HEK293T (cell line): ENCODE results near the gene NDUFAF7.
"Not testable (repeated sequence)": the region's sequence is repeated elsewhere in the genome, so short reads cannot be mapped to it uniquely, and the experiment has no call there.

Experiments
- CTCF ChIA-PET: fragments of 350-600 bp; formaldehyde crosslinking; extraction: SDS; loops from one replicate; lab custom pipeline; 2021; ENCODE audit warnings: antibody characterized with exemption, inconsistent platforms; lab: Yijun Ruan, JAX
- POLR2A ChIA-PET: fragments of 350-600 bp; formaldehyde crosslinking; extraction: SDS; loops from one replicate; lab custom pipeline; 2020; ENCODE audit warnings: antibody characterized with exemption, inconsistent platforms; lab: Yijun Ruan, JAX
- DNase-seq: peaks from one replicate; pipeline ENCODE4 v3.0.0; 2012; ENCODE audit warnings: mixed read lengths; ENCODE audit errors: extremely low spot score
- ARNT ChIP-seq: fragments of 450-650 bp; IDR thresholded peaks from 2 replicates; pipeline ENCODE4 v1.6.1; 2017; ENCODE audit warnings: mild to moderate bottlenecking
- BHLHE40 ChIP-seq: fragments of 450-650 bp; IDR thresholded peaks from 2 replicates; pipeline ENCODE4 v1.6.1; 2016; ENCODE audit warnings: mild to moderate bottlenecking, moderate library complexity, borderline replicate concordance
- CTBP1 ChIP-seq: fragments of 450-650 bp; IDR thresholded peaks from 2 replicates; pipeline ENCODE4 v1.6.1; 2016; ENCODE audit warnings: borderline replicate concordance
- ELF4 ChIP-seq: fragments of 450-650 bp; IDR thresholded peaks from 2 replicates; pipeline ENCODE4 v1.6.1; 2017; ENCODE audit warnings: antibody characterized with exemption
- FOXA1 ChIP-seq: fragments of 450-650 bp; IDR thresholded peaks from 2 replicates; pipeline ENCODE4 v1.6.1; 2016; ENCODE audit warnings: mild to moderate bottlenecking
- FOXK2 ChIP-seq: fragments of 450-650 bp; IDR thresholded peaks from 2 replicates; pipeline ENCODE4 v1.6.1; 2016; ENCODE audit warnings: mild to moderate bottlenecking
- FOXM1 ChIP-seq: fragments of 450-650 bp; IDR thresholded peaks from 2 replicates; pipeline ENCODE4 v1.6.1; 2017; ENCODE audit warnings: mild to moderate bottlenecking, borderline replicate concordance
- HDGF ChIP-seq: fragments of 450-650 bp; IDR thresholded peaks from 2 replicates; pipeline ENCODE4 v1.6.1; 2017; ENCODE audit warnings: antibody characterized with exemption, borderline replicate concordance
- L3MBTL2 ChIP-seq: fragments of 450-650 bp; conservative IDR thresholded peaks from 2 replicates; pipeline ENCODE4 v1.6.1; 2016; ENCODE audit warnings: mild to moderate bottlenecking
- LEF1 ChIP-seq: fragments of 450-650 bp; IDR thresholded peaks from 2 replicates; pipeline ENCODE4 v1.6.1; 2017; ENCODE audit warnings: mild to moderate bottlenecking, borderline replicate concordance
- NFRKB ChIP-seq: fragments of 450-650 bp; IDR thresholded peaks from 2 replicates; pipeline ENCODE4 v1.6.1; 2016; ENCODE audit warnings: mild to moderate bottlenecking, moderate library complexity
- PKNOX1 ChIP-seq: fragments of 450-650 bp; IDR thresholded peaks from 2 replicates; pipeline ENCODE4 v1.6.1; 2016
- SP1 ChIP-seq: fragments of 450-650 bp; IDR thresholded peaks from 2 replicates; pipeline ENCODE4 v1.6.1; 2017
- SUZ12 ChIP-seq: fragments of 450-650 bp; IDR thresholded peaks from 2 replicates; pipeline ENCODE4 v1.6.1; 2016; ENCODE audit warnings: mild to moderate bottlenecking
- TARDBP ChIP-seq: fragments of 450-650 bp; IDR thresholded peaks from 2 replicates; pipeline ENCODE4 v1.6.1; 2016
- ZNF384 ChIP-seq: fragments of 450-650 bp; IDR thresholded peaks from 2 replicates; pipeline ENCODE4 v1.6.1; 2016

NDUFAF7 gene

GRCh38 chr2:37201208-37201607 is 30.2 kb upstream of the NDUFAF7 start:
- TF ChIP-seq BHLHE40, result no peak
- TF ChIP-seq L3MBTL2, result no peak
- TF ChIP-seq FOXM1, result no peak
- TF ChIP-seq FOXK2, result no peak
- no peak for TF ChIP-seq CTBP1
- DNase-seq, result no peak
- ChIA-PET POLR2A (interaction anchor here (1.0 to 1.3 kb wide), 2 partner anchors 8 to 30 kb away, joined by 3 to 4 read pairs; partner anchors contain the start of genes CEBPZ and NDUFAF7), CTCF (interaction anchor here (1.0 kb wide), 1 partner anchor 19 kb away, joined by 3 read pairs; no protein-coding TSS in a partner anchor)

DNA sequence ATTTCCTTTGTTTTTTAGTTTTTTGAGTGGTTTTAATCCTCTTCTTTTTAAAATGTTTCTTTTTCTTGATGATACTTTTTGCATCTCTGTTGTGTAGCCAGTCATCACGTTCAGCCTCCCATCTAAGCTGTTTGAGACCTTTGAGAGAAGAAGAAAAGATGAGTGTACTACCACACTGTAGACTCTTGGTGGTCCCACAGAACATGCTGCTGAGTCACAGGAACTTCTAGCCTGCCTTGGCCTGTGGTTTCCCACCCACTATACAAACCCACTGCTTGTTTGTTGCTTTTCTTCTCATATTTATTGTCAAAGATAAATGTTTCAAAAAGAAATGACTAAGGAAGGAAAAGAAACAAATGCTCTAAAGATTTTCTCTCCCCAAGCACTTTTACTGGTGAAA is 29.7 kb upstream of the NDUFAF7 start:
- CTCF ChIA-PET, result interaction anchor here (1.0 kb wide), 1 partner anchor 19 kb away, joined by 3 read pairs; no protein-coding TSS in a partner anchor
- no peak for DNase-seq
- POLR2A ChIA-PET, result interaction anchor here (1.0 kb wide), 1 partner anchor 9 kb away, joined by 3 read pairs; no protein-coding TSS in a partner anchor
- TF ChIP-seq HDGF (no peak), NFRKB (no peak), FOXA1 (no peak), SP1 (no peak), LEF1 (no peak), SUZ12 (no peak), TARDBP (no peak), BHLHE40 (no peak), FOXM1 (no peak), PKNOX1 (no peak), ZNF384 (no peak), ELF4 (no peak), CTBP1 (no peak), FOXK2 (no peak), ARNT (no peak), L3MBTL2 (no peak)

GRCh38 chr2:37203708-37204107 is 27.8 kb upstream of the NDUFAF7 start:
- CTCF ChIA-PET, result no interaction called here
- no peak for TF ChIP-seq FOXA1
- no peak for DNase-seq
- POLR2A ChIA-PET, result no interaction called here

GRCh38 chr2:37205071-37205661 is 26.3 kb upstream of the NDUFAF7 start:
- CTCF ChIA-PET, POLR2A ChIA-PET, DNase-seq: not testable (repeated sequence)

DNA sequence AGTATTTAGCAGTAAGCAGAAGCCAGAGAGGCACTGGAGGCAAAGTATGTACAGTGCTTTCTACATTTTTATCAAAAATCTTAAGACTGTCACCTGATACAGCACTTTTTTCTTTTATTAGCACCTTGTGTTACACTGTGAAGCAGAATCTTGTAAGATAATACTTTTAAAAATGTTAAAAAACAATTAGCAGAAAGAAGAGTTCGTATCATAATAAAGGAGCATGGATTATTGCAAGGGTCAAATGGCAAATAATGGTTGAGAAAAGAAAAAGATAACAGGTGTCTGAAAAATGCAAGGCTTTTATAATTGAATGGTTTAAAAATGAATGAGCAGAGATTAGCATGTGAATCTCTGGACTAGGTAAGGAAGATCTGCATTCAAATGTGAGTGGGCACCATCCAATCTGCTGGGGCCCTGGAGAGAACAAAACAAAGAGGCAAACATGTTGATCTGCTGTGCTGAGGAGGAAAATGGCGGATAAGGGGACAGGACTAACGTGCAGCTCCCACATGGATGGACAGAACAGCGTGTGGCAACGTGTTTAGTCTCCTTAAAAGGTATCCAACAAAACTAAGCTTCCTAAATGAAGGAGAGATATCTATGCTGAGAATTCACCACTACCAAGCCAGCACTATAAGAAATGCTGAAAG is 25.6 kb upstream of the NDUFAF7 start:
- no peak for DNase-seq
- POLR2A ChIA-PET, result no interaction called here
- peak; percentile 32; the same call in 1 of the 2 replicates for TF ChIP-seq L3MBTL2
- TF ChIP-seq TARDBP, result no peak
- TF ChIP-seq ZNF384, result no peak
- TF ChIP-seq FOXA1, result no peak
- CTCF ChIA-PET, result no interaction called here

- POLR2A ChIA-PET, DNase-seq, CTCF ChIA-PET: not testable (repeated sequence)
These were observed 24.7 kb upstream of the NDUFAF7 start for GRCh38 chr2:37206760-37207159.

DNA sequence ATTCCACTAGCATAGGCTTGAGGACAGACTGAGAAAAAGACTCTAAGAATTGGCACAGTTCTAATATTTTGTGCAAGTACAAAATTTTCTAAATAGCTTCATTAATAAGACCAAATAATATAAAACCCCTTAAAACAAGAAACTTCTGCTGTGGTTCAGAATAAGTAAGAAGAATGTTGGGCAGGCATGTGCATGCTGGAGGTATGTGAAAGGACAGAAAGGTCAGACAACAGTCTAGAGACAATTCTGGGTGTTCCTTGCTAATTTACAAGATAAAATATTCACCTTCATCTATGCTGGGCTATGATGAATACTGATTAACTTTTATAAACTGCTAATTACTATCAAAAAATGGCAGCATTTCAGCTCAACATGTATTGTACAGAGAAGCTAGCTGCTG is 20.2 kb upstream of the NDUFAF7 start:
- TF ChIP-seq CTBP1 (no peak), FOXM1 (no peak), ARNT (no peak), L3MBTL2 (no peak), FOXK2 (no peak), SP1 (no peak), ELF4 (no peak), ZNF384 (no peak), FOXA1 (no peak), SUZ12 (no peak), LEF1 (no peak), NFRKB (no peak), PKNOX1 (no peak), TARDBP (no peak), HDGF (no peak), BHLHE40 (no peak)
- CTCF ChIA-PET, result no interaction called here
- DNase-seq, result no peak
- POLR2A ChIA-PET, result no interaction called here

DNA sequence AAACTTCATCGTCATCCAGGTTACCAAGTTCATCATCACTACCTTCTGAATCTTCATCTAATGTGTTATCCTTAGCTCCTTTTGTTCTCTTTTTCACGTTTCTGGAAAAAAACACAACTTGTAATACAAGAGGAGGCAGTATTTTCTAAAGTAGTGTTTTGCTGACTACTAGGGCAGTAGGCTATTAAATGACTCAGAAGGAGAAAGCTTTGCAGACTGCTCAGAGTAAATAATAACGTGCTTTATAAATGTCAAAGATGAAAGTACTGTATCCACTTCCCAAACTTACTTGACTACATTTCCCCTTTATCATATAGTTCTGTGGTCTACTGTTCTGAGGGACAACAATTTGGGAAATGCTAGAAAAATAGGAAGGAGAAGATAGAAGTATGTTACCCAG is 19.5 kb upstream of the NDUFAF7 start:
- DNase-seq, result no peak
- TF ChIP-seq FOXM1 (no peak), LEF1 (no peak), ZNF384 (no peak), HDGF (no peak), SUZ12 (no peak), BHLHE40 (no peak), ELF4 (no peak), L3MBTL2 (no peak), ARNT (no peak), CTBP1 (no peak), NFRKB (no peak), FOXK2 (no peak), TARDBP (no peak)
- POLR2A ChIA-PET, result no interaction called here
- CTCF ChIA-PET, result no interaction called here
